ENCODE results near the gene PACRG.

PACRG gene

GRCh38 chr6:163095401-163095800 lies 367.6 kb downstream of the PACRG start:
- no peak for TF ChIP-seq SIN3A (IDR thresholded peaks at IDR 0.05; ENCODE audit: borderline replicate concordance, insufficient read depth, low read length)
- TF ChIP-seq REST (IDR thresholded peaks at IDR 0.05; ENCODE audit: insufficient read depth in 1 of 2, low read depth in 2 of 2, low read length in 2 of 2), result no peak
- no peak for TF ChIP-seq TAF1 (IDR thresholded peaks at IDR 0.05; ENCODE audit: borderline replicate concordance, insufficient read depth, low read length)
- TF ChIP-seq POLR2AphosphoS5 (IDR thresholded peaks at IDR 0.05; ENCODE audit: low read depth, low read length), result no peak
- no peak for TF ChIP-seq FOXP2 (optimal IDR thresholded peaks at IDR 0.05; ENCODE audit: borderline replicate concordance, extremely low read depth, extremely low read length, insufficient read depth)

GRCh38 chr6:163098827-163099479 lies 371.2 kb downstream of the PACRG start:
- TF ChIP-seq TAF1 (IDR thresholded peaks at IDR 0.05; ENCODE audit: borderline replicate concordance, insufficient read depth, low read length) (no peak), REST (IDR thresholded peaks at IDR 0.05; ENCODE audit: insufficient read depth in 1 of 2, low read depth in 2 of 2, low read length in 2 of 2) (no peak), SIN3A (IDR thresholded peaks at IDR 0.05; ENCODE audit: borderline replicate concordance, insufficient read depth, low read length) (no peak), POLR2AphosphoS5 (IDR thresholded peaks at IDR 0.05; ENCODE audit: low read depth, low read length) (no peak), FOXP2 (optimal IDR thresholded peaks at IDR 0.05; ENCODE audit: borderline replicate concordance, extremely low read depth, extremely low read length, insufficient read depth) (no peak)

- TF ChIP-seq FOXP2 (optimal IDR thresholded peaks at IDR 0.05; ENCODE audit: borderline replicate concordance, extremely low read depth, extremely low read length, insufficient read depth) (no peak), TAF1 (IDR thresholded peaks at IDR 0.05; ENCODE audit: borderline replicate concordance, insufficient read depth, low read length) (no peak), POLR2AphosphoS5 (IDR thresholded peaks at IDR 0.05; ENCODE audit: low read depth, low read length) (no peak), SIN3A (IDR thresholded peaks at IDR 0.05; ENCODE audit: borderline replicate concordance, insufficient read depth, low read length) (no peak), REST (IDR thresholded peaks at IDR 0.05; ENCODE audit: insufficient read depth in 1 of 2, low read depth in 2 of 2, low read length in 2 of 2) (no peak)
These were observed 371.9 kb downstream of the PACRG start for GRCh38 chr6:163099621-163100171.

GRCh38 chr6:163100259-163100658 lies 372.5 kb downstream of the PACRG start:
- no peak for TF ChIP-seq POLR2AphosphoS5 (IDR thresholded peaks at IDR 0.05; ENCODE audit: low read depth, low read length)
- TF ChIP-seq REST (IDR thresholded peaks at IDR 0.05; ENCODE audit: insufficient read depth in 1 of 2, low read depth in 2 of 2, low read length in 2 of 2), result no peak
- TF ChIP-seq FOXP2 (optimal IDR thresholded peaks at IDR 0.05; ENCODE audit: borderline replicate concordance, extremely low read depth, extremely low read length, insufficient read depth), result no peak
- no peak for TF ChIP-seq TAF1 (IDR thresholded peaks at IDR 0.05; ENCODE audit: borderline replicate concordance, insufficient read depth, low read length)
- no peak for TF ChIP-seq SIN3A (IDR thresholded peaks at IDR 0.05; ENCODE audit: borderline replicate concordance, insufficient read depth, low read length)
